GM23338 (cell line): ENCODE results near the gene TLX1. TPM values are rescaled to one million over a fixed set of nuclear protein-coding genes. Genes with fewer than 3 reads are reported as not detected.

Source experiments
- ATAC-seq: fragments of 200-7000 bp; cut with Tn5 transposase; 3 replicates; pipeline ENCODE4 v1.9.1; 2020
- DNase-seq: peaks from one replicate; pipeline ENCODE4 v3.0.0-alpha.2; 2015; ENCODE audit warnings: low spot score
- H2AFZ ChIP-seq: fragments of 200-600 bp; sonication (generic); 2 replicates; pipeline ENCODE4 v1.8.0; 2016; ENCODE audit warnings: antibody characterized with exemption, mild to moderate bottlenecking, moderate library complexity
- H3F3A ChIP-seq: fragments of 200-600 bp; sonication (generic); replicated peaks from 2 replicates; pipeline ENCODE4 v1.8.0; 2017; ENCODE audit warnings: antibody characterized with exemption, mixed run types, low read depth
- H3K27ac ChIP-seq: fragments of 200-600 bp; sonication (generic); 2 replicates; pipeline ENCODE4 v1.6.1; 2016; ENCODE audit warnings: low read depth
- H3K27me3 ChIP-seq: fragments of 200-600 bp; sonication (generic); 2 replicates; pipeline ENCODE4 v1.8.0; 2016; ENCODE audit warnings: mild to moderate bottlenecking, mixed run types, moderate library complexity; ENCODE audit not compliant: insufficient read depth
- H3K36me3 ChIP-seq: fragments of 200-600 bp; sonication (generic); 2 replicates; pipeline ENCODE4 v1.8.0; 2016; ENCODE audit warnings: mild to moderate bottlenecking; ENCODE audit not compliant: insufficient read depth
- H3K4me1 ChIP-seq: fragments of 200-600 bp; sonication (generic); 2 replicates; pipeline ENCODE4 v1.8.0; 2016; ENCODE audit warnings: mild to moderate bottlenecking, moderate library complexity; ENCODE audit not compliant: insufficient read depth
- H3K4me2 ChIP-seq: fragments of 200-600 bp; sonication (generic); 2 replicates; pipeline ENCODE4 v1.7.1; 2017; ENCODE audit warnings: mixed run types
- H3K4me3 ChIP-seq: fragments of 200-600 bp; sonication (generic); 2 replicates; pipeline ENCODE4 v1.6.1; 2016; ENCODE audit warnings: mixed run types
- H3K79me2 ChIP-seq: fragments of 200-600 bp; sonication (generic); replicated peaks from 2 replicates; pipeline ENCODE4 v1.8.0; 2017; ENCODE audit warnings: mild to moderate bottlenecking; ENCODE audit not compliant: insufficient read depth
- H3K9me2 ChIP-seq: fragments of 200-600 bp; sonication (generic); 2 replicates; pipeline ENCODE4 v1.8.0; 2017; ENCODE audit not compliant: insufficient read depth
- H4K20me1 ChIP-seq: fragments of 200-600 bp; sonication (generic); replicated peaks from 2 replicates; pipeline ENCODE4 v1.8.0; 2017; ENCODE audit warnings: mild to moderate bottlenecking; ENCODE audit not compliant: insufficient read depth
- H3K27ac Mint-ChIP-seq: 2 replicates; pipeline ENCODE4 v1.8.0; 2020; ENCODE audit warnings: inconsistent platforms, mild to moderate bottlenecking, moderate library complexity, mixed read lengths
- H3K27me3 Mint-ChIP-seq: 3 replicates; pipeline ENCODE4 v1.8.0; 2022; ENCODE audit warnings: low read depth, mild to moderate bottlenecking, moderate library complexity, mixed read lengths, inconsistent platforms; ENCODE audit not compliant: insufficient read depth, poor library complexity
- H3K36me3 Mint-ChIP-seq: 3 replicates; pipeline ENCODE4 v1.8.0; 2021; ENCODE audit warnings: low read depth, mild to moderate bottlenecking, inconsistent platforms, moderate library complexity, mixed read lengths
- H3K4me1 Mint-ChIP-seq: 3 replicates; pipeline ENCODE4 v1.8.0; 2020; ENCODE audit warnings: mild to moderate bottlenecking, inconsistent platforms, mixed read lengths
- H3K4me3 Mint-ChIP-seq: 3 replicates; pipeline ENCODE4 v1.8.0; 2021; ENCODE audit warnings: moderate library complexity, mild to moderate bottlenecking, inconsistent platforms, mixed read lengths
- H3K9me3 Mint-ChIP-seq: 3 replicates; pipeline ENCODE4 v1.8.0; 2020; ENCODE audit warnings: moderate library complexity, mild to moderate bottlenecking, inconsistent platforms, mixed read lengths
- CREB1 ChIP-seq: fragments of 250-450 bp; sonication (Bioruptor Pico); IDR thresholded peaks from 2 replicates; pipeline ENCODE4 v1.5.0; 2020; ENCODE audit warnings: low read depth, mild to moderate bottlenecking, moderate library complexity
- ETS1 ChIP-seq: IDR thresholded peaks from 2 replicates; pipeline ENCODE4 v1.6.1; 2016; ENCODE audit warnings: antibody characterized with exemption
- EZH2 ChIP-seq: fragments of 200-600 bp; sonication (generic); IDR thresholded peaks from one replicate; pipeline ENCODE4 v1.8.0; 2017; ENCODE audit warnings: antibody characterized with exemption, mild to moderate bottlenecking, low read depth; ENCODE audit not compliant: unreplicated experiment
- EZH2phosphoT487 ChIP-seq: fragments of 200-600 bp; sonication (generic); IDR thresholded peaks from one replicate; pipeline ENCODE4 v1.8.1; 2018; ENCODE audit warnings: antibody characterized with exemption; ENCODE audit not compliant: unreplicated experiment
- JUNB ChIP-seq: IDR thresholded peaks from one replicate; pipeline ENCODE4 v1.6.1; 2016; ENCODE audit warnings: antibody characterized with exemption; ENCODE audit not compliant: unreplicated experiment
- POLR2AphosphoS5 ChIP-seq: IDR thresholded peaks from 2 replicates; pipeline ENCODE4 v1.6.1; 2016; ENCODE audit warnings: antibody characterized with exemption, low read depth
- REST ChIP-seq: IDR thresholded peaks from one replicate; pipeline ENCODE4 v1.6.1; 2018; ENCODE audit warnings: antibody characterized with exemption; ENCODE audit not compliant: unreplicated experiment
- polyA plus RNA-seq: library from polyadenylated mRNA; unstranded; fragments of >200 nt; fragmentation: Nextera tagmentation; extraction: Ambion mirVana; gene quantifications from 2 replicates; pipeline ENCODE4 v1.2.1, GENCODE V29; 2016
- total RNA-seq: library from RNA; depleted of rRNA; stranded (reverse); fragments of >200 nt; shearing (Covaris generic); gene quantifications from 2 replicates; pipeline ENCODE4 v1.2.3, GENCODE V29; 2014

The TLX1 gene
- total and polyA plus RNA-seq, 2 experiments from 2014 or later = not detected

- DNase-seq (no peak), ATAC-seq (peak; percentile 4; the same call in 1 of the 3 replicates)
- no peaks in the 10 kb centered on the region for H3K36me3 ChIP-seq
- peak overlapping the region; percentile 54 for H3K4me3 ChIP-seq
- peaks cover 11% of the 10 kb centered on the region; the same call in 1 of the 2 replicates for H3K4me1 ChIP-seq
- no peaks in the 10 kb centered on the region for H3K9me2 ChIP-seq
- H3F3A ChIP-seq = no peaks in the 10 kb centered on the region
- H3K79me2 ChIP-seq = no peaks in the 10 kb centered on the region
- H3K9me3 Mint-ChIP-seq = peaks cover 4% of the 10 kb centered on the region; the same call in 1 of the 3 replicates
- 0 out of 2 replicates have a peak overlapping the region, but pooled peaks have one; percentile 38 for H2AFZ ChIP-seq
- peak overlapping the region; percentile 39; the same call in 2 of the 3 replicates for H3K4me3 Mint-ChIP-seq
- H3K27me3 Mint-ChIP-seq = peaks cover 99% of the 10 kb centered on the region
- peaks cover 20% of the 10 kb centered on the region for H4K20me1 ChIP-seq
- H3K36me3 Mint-ChIP-seq = no peaks in the 10 kb centered on the region; the same call in 2 of the 3 replicates
- H3K27me3 ChIP-seq = peaks cover 100% of the 10 kb centered on the region
- H3K27ac Mint-ChIP-seq = no peak overlapping the region
- H3K4me1 Mint-ChIP-seq = peaks cover 24% of the 10 kb centered on the region
- H3K27ac ChIP-seq = no peak overlapping the region
- peak overlapping the region; percentile 76 for H3K4me2 ChIP-seq
- no peak for TF ChIP-seq CREB1 (CRISPR knock-in tag)
- TF ChIP-seq POLR2AphosphoS5 = no peak
- TF ChIP-seq ETS1 = no peak
- peak; percentile 46 for TF ChIP-seq EZH2
- no peak for TF ChIP-seq EZH2phosphoT487
- no peak for TF ChIP-seq JUNB
- no peak for TF ChIP-seq REST
Observed at GRCh38 chr10:101123815-101124617, 7.1 kb upstream of the TLX1 start.

GRCh38 chr10:101124933-101125332 lies 6.2 kb upstream of the TLX1 start:
- Mint-ChIP-seq H3K9me3 (peaks cover 4% of the 10 kb centered on the region; the same call in 2 of the 3 replicates), H3K36me3 (no peaks in the 10 kb centered on the region; the same call in 2 of the 3 replicates), H3K27me3 (peaks cover 99% of the 10 kb centered on the region), H3K4me1 (peaks cover 24% of the 10 kb centered on the region), H3K27ac (no peak overlapping the region), H3K4me3 (no peak overlapping the region)
- no peak for ATAC-seq
- Histone ChIP-seq H2AFZ (no peak overlapping the region), H3K9me2 (no peaks in the 10 kb centered on the region), H4K20me1 (peaks cover 25% of the 10 kb centered on the region), H3K27ac (no peak overlapping the region), H3K4me3 (no peak overlapping the region), H3K36me3 (no peaks in the 10 kb centered on the region), H3K4me1 (peaks cover 11% of the 10 kb centered on the region; the same call in 1 of the 2 replicates), H3K79me2 (no peaks in the 10 kb centered on the region), H3K4me2 (no peak overlapping the region), H3F3A (0 out of 2 replicates have a peak, but pooled peaks cover 4% of the 10 kb centered on the region), H3K27me3 (peaks cover 100% of the 10 kb centered on the region)
- no peak for DNase-seq
- no peak for TF ChIP-seq JUNB
- no peak for TF ChIP-seq REST
